ENCODE measurements around the gene WDR13. TPM values are rescaled to one million over a fixed set of nuclear protein-coding genes. Genes with fewer than 3 reads are reported as not detected.

Gene WDR13
- polyA plus RNA-seq, 1 donor (not counting 4 experiments of a cell fraction or from before 2014, with no cell fraction given), result 32.8 TPM

- H4K20me1 ChIP-seq (ENCODE audit: control insufficient read depth, extremely low read depth, insufficient read depth, low read length), result no peaks in the 10 kb centered on the region
- peaks cover 13% of the 10 kb centered on the region for H3K4me1 ChIP-seq (ENCODE audit: control insufficient read depth, extremely low read depth, insufficient read depth, low read length)
- H3K9me3 ChIP-seq (ENCODE audit: control insufficient read depth, low read depth, low read length), result peaks cover 6% of the 10 kb centered on the region
- H2AFZ ChIP-seq (ENCODE audit: control insufficient read depth, low read length), result no peak overlapping the region
- dilution Hi-C loops (cut with MboI; ENCODE audit: extremely low pct_ligation_motif_present, low sequenced_read_pairs), result no loop called here
- FAIRE-seq, result peak; percentile 83
- H3K9me1 ChIP-seq (ENCODE audit: control insufficient read depth, extremely low read depth, insufficient read depth, low read length), result no peaks in the 10 kb centered on the region
- TF ChIP-seq EZH2 (IDR thresholded peaks at IDR 0.05; ENCODE audit: low read length), result no peak
- TF ChIP-seq CTCF (optimal IDR thresholded peaks at IDR 0.05 in 1 of 3, IDR thresholded peaks at IDR 0.05 in 1 of 3, conservative IDR thresholded peaks at IDR 0.05 in 1 of 3; ENCODE audit: extremely low read depth in 1 of 3, insufficient read depth in 2 of 3, low read length in 3 of 3), result no peak
- peak overlapping the region; percentile 55 for H3K27ac ChIP-seq (ENCODE audit: control insufficient read depth, insufficient read depth, low read length)
- no peaks in the 10 kb centered on the region for H3K27me3 ChIP-seq (ENCODE audit: control insufficient read depth, extremely low read depth, insufficient read depth, low read length)
- DNase-seq (ENCODE audit: low read depth, low spot score), result peak; percentile 69
- peaks cover 3% of the 10 kb centered on the region for H3K79me2 ChIP-seq (ENCODE audit: control insufficient read depth, insufficient read depth, low read length)
- H3K36me3 ChIP-seq (ENCODE audit: control insufficient read depth in 2 of 2, extremely low read depth in 1 of 2, insufficient read depth in 2 of 2, low read length in 2 of 2), result peaks cover 4 to 18% of the 10 kb centered on the region in 2 experiments
- H3K4me2 ChIP-seq (ENCODE audit: control insufficient read depth, extremely low read depth, insufficient read depth, low read depth, low read length), result no peak overlapping the region
- H3K9ac ChIP-seq (ENCODE audit: control insufficient read depth, extremely low read depth, insufficient read depth, low read length), result no peak overlapping the region
- no peak overlapping the region for H3K4me3 ChIP-seq (ENCODE audit: control insufficient read depth in 2 of 3, extremely low read depth in 1 of 3, insufficient read depth in 2 of 3, low read depth in 1 of 3, low read length in 3 of 3)
Measured at GRCh38 chrX:48558271-48558670, 39.0 kb upstream of the WDR13 start.

- Histone ChIP-seq H3K9ac (ENCODE audit: control insufficient read depth, extremely low read depth, insufficient read depth, low read length) (no peak overlapping the region), H3K79me2 (ENCODE audit: control insufficient read depth, insufficient read depth, low read length) (peaks cover 3% of the 10 kb centered on the region), H3K9me1 (ENCODE audit: control insufficient read depth, extremely low read depth, insufficient read depth, low read length) (no peaks in the 10 kb centered on the region), H3K36me3 (ENCODE audit: control insufficient read depth in 2 of 2, extremely low read depth in 1 of 2, insufficient read depth in 2 of 2, low read length in 2 of 2) (peaks cover 4 to 18% of the 10 kb centered on the region in 2 experiments), H3K4me1 (ENCODE audit: control insufficient read depth, extremely low read depth, insufficient read depth, low read length) (peaks cover 13% of the 10 kb centered on the region), H3K27me3 (ENCODE audit: control insufficient read depth, extremely low read depth, insufficient read depth, low read length) (no peaks in the 10 kb centered on the region), H4K20me1 (ENCODE audit: control insufficient read depth, extremely low read depth, insufficient read depth, low read length) (no peaks in the 10 kb centered on the region), H3K4me3 (ENCODE audit: control insufficient read depth in 2 of 3, extremely low read depth in 1 of 3, insufficient read depth in 2 of 3, low read depth in 1 of 3, low read length in 3 of 3) (no peak overlapping the region), H3K4me2 (ENCODE audit: control insufficient read depth, extremely low read depth, insufficient read depth, low read depth, low read length) (no peak overlapping the region), H3K9me3 (ENCODE audit: control insufficient read depth, low read depth, low read length) (peaks cover 6% of the 10 kb centered on the region), H3K27ac (ENCODE audit: control insufficient read depth, insufficient read depth, low read length) (no peak overlapping the region), H2AFZ (ENCODE audit: control insufficient read depth, low read length) (no peak overlapping the region)
- dilution Hi-C loops (cut with MboI; ENCODE audit: extremely low pct_ligation_motif_present, low sequenced_read_pairs), result no loop called here
- DNase-seq (ENCODE audit: low read depth, low spot score) (no peak), FAIRE-seq (no peak)
- TF ChIP-seq CTCF (optimal IDR thresholded peaks at IDR 0.05 in 1 of 3, IDR thresholded peaks at IDR 0.05 in 1 of 3, conservative IDR thresholded peaks at IDR 0.05 in 1 of 3; ENCODE audit: extremely low read depth in 1 of 3, insufficient read depth in 2 of 3, low read length in 3 of 3), result no peak
- no peak for TF ChIP-seq EZH2 (IDR thresholded peaks at IDR 0.05; ENCODE audit: low read length)
Measured at GRCh38 chrX:48559636-48560035, 37.7 kb upstream of the WDR13 start.

All from keratinocyte (primary cell).